IMR-90 (cell line): Measurements from ENCODE around the gene NEURL1B. TPM values are rescaled to one million over a fixed set of nuclear protein-coding genes. Genes with fewer than 3 reads are reported as not detected.
A peak's percentile ranks its signal among the peaks of the same experiment; 100 is the strongest.

Experiments
- ATAC-seq: fragments of 200-7000 bp; cut with Tn5 transposase; 2 replicates; pipeline ENCODE4 v1.9.1; 2020; ENCODE audit warnings: low read depth, mild to moderate bottlenecking, moderate library complexity
- BruUV-seq: library from RNA; stranded (reverse); fragments of 400-500 nt; replicated peaks from 2 replicates; lab custom pipeline; 2021; lab: Mats Ljungman, UMichigan
- CTCF ChIA-PET: fragments of 300-600 bp; formaldehyde crosslinking; extraction: SDS; loops from one replicate; lab custom pipeline; 2021; ENCODE audit warnings: antibody characterized with exemption; lab: Yijun Ruan, JAX
- POLR2A ChIA-PET: fragments of 300-600 bp; sonication (Branson Sonifier 250); formaldehyde crosslinking; loops from one replicate; lab custom pipeline; 2022; ENCODE audit warnings: antibody characterized with exemption; ENCODE audit not compliant: unreplicated experiment; lab: Charles Lee
- DNase-seq: peaks from one replicate; pipeline ENCODE4 v3.0.0; 2013
- H2AFZ ChIP-seq: replicated peaks from 2 replicates; pipeline ENCODE3; 2013; ENCODE audit warnings: low read length, mild to moderate bottlenecking; ENCODE audit not compliant: poor library complexity
- H2AK5ac ChIP-seq: 2 replicates; pipeline ENCODE4 v1.6.1; 2013; ENCODE audit warnings: low read depth, low read length, inconsistent platforms
- H2AK9ac ChIP-seq: replicated peaks from 2 replicates; pipeline ENCODE3; 2013; ENCODE audit warnings: mild to moderate bottlenecking, low read depth, low read length, moderate library complexity; ENCODE audit not compliant: poor library complexity
- H2BK120ac ChIP-seq: 2 replicates; pipeline ENCODE4 v1.6.1; 2013; ENCODE audit warnings: low read depth, low read length, inconsistent platforms
- H2BK15ac ChIP-seq: 3 replicates; pipeline ENCODE4 v1.6.1; 2013; ENCODE audit warnings: low read depth, low read length, inconsistent platforms
- H2BK20ac ChIP-seq: 2 replicates; pipeline ENCODE4 v1.6.1; 2013; ENCODE audit warnings: low read depth, mild to moderate bottlenecking, inconsistent platforms, low read length, moderate library complexity
- H2BK5ac ChIP-seq: 2 replicates; pipeline ENCODE4 v1.6.1; 2013; ENCODE audit warnings: mild to moderate bottlenecking, low read depth, low read length, inconsistent platforms; ENCODE audit not compliant: poor library complexity, severe bottlenecking
- H3K14ac ChIP-seq: replicated peaks from 2 replicates; pipeline ENCODE4 v1.6.1; 2013; ENCODE audit warnings: low read depth, low read length, inconsistent platforms
- H3K18ac ChIP-seq: 2 replicates; pipeline ENCODE4 v1.6.1; 2013; ENCODE audit warnings: low read depth, low read length, control low read depth
- H3K23ac ChIP-seq: 2 replicates; pipeline ENCODE4 v1.6.1; 2013; ENCODE audit warnings: low read depth, low read length, inconsistent platforms
- H3K27ac ChIP-seq: 2 replicates; pipeline ENCODE4 v1.5.1; 2013; ENCODE audit warnings: mild to moderate bottlenecking, control low read depth, low read length; ENCODE audit not compliant: insufficient read depth
- H3K27me3 ChIP-seq: 2 replicates; pipeline ENCODE4 v1.6.1; 2013; ENCODE audit warnings: low read length; ENCODE audit not compliant: control insufficient read depth, insufficient read depth
- H3K36me3 ChIP-seq: 2 replicates; pipeline ENCODE4 v1.6.1; 2013; ENCODE audit warnings: low read length, mixed read lengths; ENCODE audit not compliant: control insufficient read depth, insufficient read depth
- H3K4ac ChIP-seq: 2 replicates; pipeline ENCODE4 v1.6.1; 2013; ENCODE audit warnings: low read depth, low read length, inconsistent platforms
- H3K4me1 ChIP-seq: 2 replicates; pipeline ENCODE4 v1.6.1; 2013; ENCODE audit warnings: low read length, mixed read lengths; ENCODE audit not compliant: control insufficient read depth, insufficient read depth
- H3K4me2 ChIP-seq: 2 replicates; pipeline ENCODE4 v1.6.1; 2013; ENCODE audit warnings: low read depth, mild to moderate bottlenecking, control low read depth, low read length, moderate library complexity
- H3K4me3 ChIP-seq: 2 replicates; pipeline ENCODE4 v1.5.1; 2013; ENCODE audit warnings: low read depth, mild to moderate bottlenecking, control low read depth, low read length, moderate library complexity; ENCODE audit not compliant: insufficient read depth
- H3K56ac ChIP-seq: 2 replicates; pipeline ENCODE4 v1.6.1; 2013; ENCODE audit warnings: low read length, inconsistent platforms; ENCODE audit not compliant: insufficient read depth; ENCODE audit errors: extremely low read depth
- H3K79me1 ChIP-seq, 2 experiments: 2 replicates each; pipeline ENCODE4 v1.6.1; 2013; ENCODE audit warnings: low read length in 2 of 2, inconsistent platforms in 1 of 2, low read depth in 1 of 2
- H3K9ac ChIP-seq: 2 replicates; pipeline ENCODE4 v1.6.1; 2013; ENCODE audit warnings: low read depth, low read length, control low read depth
- H3K9me1 ChIP-seq: 2 replicates; pipeline ENCODE4 v1.6.1; 2013; ENCODE audit warnings: low read length, inconsistent platforms; ENCODE audit not compliant: insufficient read depth
- H3K9me3 ChIP-seq: 2 replicates; pipeline ENCODE4 v1.6.1; 2013; ENCODE audit warnings: low read length; ENCODE audit not compliant: control insufficient read depth, insufficient read depth
- H4K20me1 ChIP-seq: 2 replicates; pipeline ENCODE4 v1.6.1; 2013; ENCODE audit warnings: low read length, inconsistent platforms; ENCODE audit not compliant: insufficient read depth
- H4K5ac ChIP-seq: 2 replicates; pipeline ENCODE4 v1.6.1; 2013; ENCODE audit warnings: mild to moderate bottlenecking, low read depth, low read length, control low read depth
- H4K8ac ChIP-seq, 2 experiments: 2 replicates each; pipeline ENCODE4 v1.6.1; 2013; ENCODE audit warnings: low read depth in 2 of 2, low read length in 2 of 2, control low read depth in 1 of 2, inconsistent platforms in 1 of 2
- H4K91ac ChIP-seq: 2 replicates; pipeline ENCODE4 v1.6.1; 2013; ENCODE audit warnings: low read depth, low read length, inconsistent platforms; ENCODE audit not compliant: insufficient read depth
- CHD1 ChIP-seq: IDR thresholded peaks from 2 replicates; pipeline ENCODE4 v1.6.1; 2012; ENCODE audit warnings: low read depth, low read length, improper control_type of control experiment
- WGBS, 2 experiments: methylation state at CpG; one replicate each; pipeline versions ENCODE4 v1.1.5 to v1.1.7; 2013; ENCODE audit warnings: missing lambda C conversion rate in 2 of 2; ENCODE audit not compliant: insufficient read length in 1 of 2; ENCODE audit errors: extremely low coverage in 2 of 2; 5-methylcytosine and 5-hydroxymethylcytosine counted together
- dilution Hi-C: fragments of 300-500 bp; cut with HindIII; formaldehyde crosslinking; loops from one replicate; pipeline ENCODE4 v1.14.3; 2018; ENCODE audit warnings: low sequenced_read_pairs; ENCODE audit not compliant: unreplicated experiment
- in situ Hi-C: fragments of 300-500 bp; cut with MboI; formaldehyde crosslinking; loops from 3 replicates; pipeline ENCODE4 v1.14.3; 2019; ENCODE audit warnings: low sequenced_read_pairs, inconsistent platforms, mixed read lengths
- intact Hi-C: fragments of 100-400 bp; cut with micrococcal nuclease; formaldehyde crosslinking; loops from 2 replicates; pipeline ENCODE4 v1.10.0; 2022
- polyA plus RNA-seq, 3 experiments: library from polyadenylated mRNA; depleted of rRNA; stranded (reverse); fragments of >200 nt; gene quantifications; 2 replicates each; pipeline ENCODE4 v1.2.3, GENCODE V29; 2012; ENCODE audit warnings: low replicate concordance in 1 of 3
- total RNA-seq: library from RNA; depleted of rRNA; stranded (reverse); fragments of >200 nt; gene quantifications from 2 replicates; pipeline ENCODE4 v1.2.3, GENCODE V29; 2012

NEURL1B gene
- total and polyA plus RNA-seq, 2 of the 4 experiments (the other 2 are of a cell fraction): 1.8 to 2.8 TPM

- no peak overlapping the region for H3K56ac ChIP-seq
- H4K8ac ChIP-seq: peak overlapping the region; percentile 67 to 97
- peak overlapping the region; percentile 13 for H2AK5ac ChIP-seq
- intact Hi-C loops: loop anchor here (5.0 kb wide), 1 partner anchor 33 kb away; no protein-coding TSS in a partner anchor
- H3K4ac ChIP-seq: peak overlapping the region; percentile 91
- peak overlapping the region; percentile 90 for H4K91ac ChIP-seq
- BruUV-seq: no TSS peak
- H2BK15ac ChIP-seq: peak overlapping the region; percentile 18; the same call in 1 of the 3 replicates
- H3K4me1 ChIP-seq: peaks cover 18% of the 10 kb centered on the region
- H3K9me3 ChIP-seq: no peaks in the 10 kb centered on the region
- H2BK20ac ChIP-seq: peak overlapping the region; percentile 67
- ATAC-seq (peak; percentile 25), DNase-seq (no peak)
- H2BK5ac ChIP-seq: peak overlapping the region; percentile 64
- dilution Hi-C loops: no loop called here
- H3K14ac ChIP-seq: peak overlapping the region; percentile 80
- ChIA-PET POLR2A (interaction anchor here (1.0 kb wide), 1 partner anchor 37 kb away, joined by 3 read pairs; the partner anchor contains the start of gene DUSP1), CTCF (no interaction called here)
- H2BK120ac ChIP-seq: peak overlapping the region; percentile 90
- WGBS, 2 experiments: no CpG with 5 or more reads among the region's 4 CpGs
- no peak for TF ChIP-seq CHD1
- peak overlapping the region; percentile 92 for H2AK9ac ChIP-seq
- H3K27ac ChIP-seq: peak overlapping the region; percentile 30
- no peaks in the 10 kb centered on the region for H3K27me3 ChIP-seq
- H3K36me3 ChIP-seq: no peaks in the 10 kb centered on the region
- peak overlapping the region; percentile 51 for H3K18ac ChIP-seq
- in situ Hi-C loops: no loop called here
- H3K9me1 ChIP-seq: 0 out of 2 replicates have a peak, but pooled peaks cover 18% of the 10 kb centered on the region
- H4K5ac ChIP-seq: peak overlapping the region; percentile 81
- H3K9ac ChIP-seq: peak overlapping the region; percentile 5; the same call in 1 of the 2 replicates
- no peaks in the 10 kb centered on the region; a peak in 1 of 4 replicates for H3K79me1 ChIP-seq
- H4K20me1 ChIP-seq: no peaks in the 10 kb centered on the region
- H2AFZ ChIP-seq: peak overlapping the region; percentile 93
- 0 out of 2 replicates have a peak overlapping the region, but pooled peaks have one; percentile 41 for H3K23ac ChIP-seq
- 0 out of 2 replicates have a peak overlapping the region, but pooled peaks have one; percentile 16 for H3K4me2 ChIP-seq
- no peak overlapping the region for H3K4me3 ChIP-seq
Measured at GRCh38 chr5:172733974-172734346, 92.9 kb downstream of the NEURL1B start.
